HG02870 (cell line): ENCODE measurements around the gene INHBC.
A peak's percentile ranks its signal among the peaks of the same experiment; 100 is the strongest.
"Not testable (repeated sequence)": the region's sequence is repeated elsewhere in the genome, so short reads cannot be mapped to it uniquely, and the experiment has no call there.

ENCODE experiments used
- ATAC-seq: cut with Tn5 transposase; IDR thresholded peaks from one replicate; pipeline ENCODE4 v1.9.1; 2021; ENCODE audit warnings: mild to moderate bottlenecking, moderate library complexity; ENCODE audit not compliant: unreplicated experiment

The INHBC gene

GRCh38 chr12:57479376-57480115, 45.0 kb downstream of the INHBC start, which contains the start of gene ARHGAP9:
ARHGAP9 (minus strand) TSS chr12:57479866; CDS start chr12:57479406, 460 bp downstream.
- no peak for ATAC-seq

GRCh38 chr12:57481671-57482070, 47.1 kb downstream of the INHBC start:
- no peak for ATAC-seq

- ATAC-seq, result no peak
Observed at GRCh38 chr12:57483466-57483865, 48.9 kb downstream of the INHBC start.

GRCh38 chr12:57485695-57486094, 51.1 kb downstream of the INHBC start:
- ATAC-seq, result no peak

- ATAC-seq, result no peak
Observed at GRCh38 chr12:57487055-57487596, 52.5 kb downstream of the INHBC start.

GRCh38 chr12:57487597-57488401, 53.2 kb downstream of the INHBC start, which contains the start of gene MARS1:
MARS1 (plus strand) TSS chr12:57488068; CDS start chr12:57488091, 23 bp downstream.
- peak; percentile 94 for ATAC-seq

GRCh38 chr12:57488402-57489156, 54.0 kb downstream of the INHBC start:
- no peak for ATAC-seq

GRCh38 chr12:57489157-57489641, 54.6 kb downstream of the INHBC start:
- ATAC-seq, result no peak

GRCh38 chr12:57490126-57490525, 55.5 kb downstream of the INHBC start:
- no peak for ATAC-seq

- ATAC-seq, result no peak
Observed at GRCh38 chr12:57491393-57492280, 57.1 kb downstream of the INHBC start.

- not testable (repeated sequence) for ATAC-seq
Observed at GRCh38 chr12:57495051-57495701, 60.6 kb downstream of the INHBC start.

GRCh38 chr12:57496822-57497221, 62.2 kb downstream of the INHBC start:
- no peak for ATAC-seq

- ATAC-seq, result no peak
Observed at GRCh38 chr12:57497223-57498131, 62.9 kb downstream of the INHBC start.

- no peak for ATAC-seq
Observed at GRCh38 chr12:57498132-57498502, 63.5 kb downstream of the INHBC start.

GRCh38 chr12:57498571-57498970, 64.0 kb downstream of the INHBC start:
- no peak for ATAC-seq

- ATAC-seq, result no peak
Observed at GRCh38 chr12:57500213-57500612, 65.6 kb downstream of the INHBC start.
